HepG2 (cell line): ENCODE measurements around the gene SLC23A3. TPM values are rescaled to one million over a fixed set of nuclear protein-coding genes. Genes with fewer than 3 reads are reported as not detected.

Experiments used
- CENPT ChIP-seq: sonication (generic); formaldehyde crosslinking; IDR thresholded peaks from 2 replicates; pipeline ENCODE4 v1.8.0; 2022; ENCODE audit warnings: low read depth, mild to moderate bottlenecking, moderate library complexity, missing genetic modification reagents
- GATAD1 ChIP-seq: IDR thresholded peaks from 2 replicates; pipeline ENCODE4 v1.6.1; 2016; ENCODE audit warnings: missing genetic modification reagents, missing compliant biosample characterization
- MLX ChIP-seq: IDR thresholded peaks from 2 replicates; pipeline ENCODE4 v1.6.1; 2016
- PBX2 ChIP-seq: IDR thresholded peaks from 2 replicates; pipeline ENCODE4 v1.6.1; 2016; ENCODE audit warnings: control low read depth
- RCOR2 ChIP-seq: IDR thresholded peaks from 2 replicates; pipeline ENCODE4 v1.6.1; 2016; ENCODE audit warnings: missing biosample characterization, missing genetic modification reagents
- SP4 ChIP-seq: sonication (generic); formaldehyde crosslinking; IDR thresholded peaks from 2 replicates; pipeline ENCODE4 v1.8.1; 2023; ENCODE audit warnings: mild to moderate bottlenecking, missing genetic modification reagents
- STAG1 ChIP-seq: sonication (generic); formaldehyde crosslinking; IDR thresholded peaks from 2 replicates; pipeline ENCODE4 v1.4.0; 2020; ENCODE audit warnings: missing genetic modification reagents
- ZHX1 ChIP-seq: sonication (generic); formaldehyde crosslinking; IDR thresholded peaks from 2 replicates; pipeline ENCODE4 v1.8.1; 2022; ENCODE audit warnings: low read depth, mild to moderate bottlenecking, missing genetic modification reagents
- ZNF281 ChIP-seq: sonication (generic); formaldehyde crosslinking; IDR thresholded peaks from 2 replicates; pipeline ENCODE4 v1.4.0; 2020; ENCODE audit warnings: missing genetic modification reagents, borderline replicate concordance
- ZNF451 ChIP-seq: sonication (generic); formaldehyde crosslinking; IDR thresholded peaks from 2 replicates; pipeline ENCODE4 v1.5.0; 2020; ENCODE audit warnings: mild to moderate bottlenecking, missing genetic modification reagents
- ZNF607 ChIP-seq: sonication (generic); formaldehyde crosslinking; IDR thresholded peaks from 2 replicates; pipeline ENCODE4 v1.5.1; 2020; ENCODE audit warnings: missing genetic modification reagents, mild to moderate bottlenecking, borderline replicate concordance
- ZNF749 ChIP-seq: sonication (generic); formaldehyde crosslinking; IDR thresholded peaks from 2 replicates; pipeline ENCODE4 v1.8.0; 2022; ENCODE audit warnings: mild to moderate bottlenecking, missing genetic modification reagents, moderate library complexity, borderline replicate concordance
- polyA plus RNA-seq, 8 experiments: library from polyadenylated mRNA; depleted of rRNA in 3 of 8; stranded (reverse) in 7 of 8; unstranded in 1 of 8; fragments of >200 nt; fragmentation: Illumina TruSeq in 4 of 8; extraction: Trizol in 4 of 8; gene quantifications; 2 replicates each; pipeline versions ENCODE4 v1.2.1 to v1.2.3, GENCODE V29; 2011 to 2016; ENCODE audit warnings: low read depth in 4 of 8, missing spikeins in 1 of 8, mixed read lengths in 1 of 8; ENCODE audit not compliant: insufficient read depth in 1 of 8
- total RNA-seq, 5 experiments: library from RNA; depleted of rRNA; stranded (reverse); fragments of >200 nt; fragmentation: Illumina TruSeq; extraction: Trizol; gene quantifications; 2 replicates each; pipeline ENCODE4 v1.2.3, GENCODE V29; 2016; ENCODE audit warnings: low read depth in 1 of 5
- TF ChIP-seq, protein P1 (sequence below): sonication (generic); IDR thresholded peaks from 2 replicates; pipeline ENCODE4 v1.6.1; 2016; ENCODE audit warnings: low read depth, borderline replicate concordance
- TF ChIP-seq, protein P2 (sequence below): sonication (generic); formaldehyde crosslinking; IDR thresholded peaks from 2 replicates; pipeline ENCODE4 v1.4.0; 2020; ENCODE audit warnings: missing genetic modification reagents
- TF ChIP-seq, protein P3 (sequence below): sonication (generic); formaldehyde crosslinking; IDR thresholded peaks from 2 replicates; pipeline ENCODE4 v1.5.1; 2020; ENCODE audit warnings: missing genetic modification reagents, mild to moderate bottlenecking, borderline replicate concordance

SLC23A3 gene
- total and polyA plus RNA-seq, 2 of the 13 experiments (the other 11 are each of a cell fraction or from before 2014, with no cell fraction given): 0.38 to 0.78 TPM

DNA sequence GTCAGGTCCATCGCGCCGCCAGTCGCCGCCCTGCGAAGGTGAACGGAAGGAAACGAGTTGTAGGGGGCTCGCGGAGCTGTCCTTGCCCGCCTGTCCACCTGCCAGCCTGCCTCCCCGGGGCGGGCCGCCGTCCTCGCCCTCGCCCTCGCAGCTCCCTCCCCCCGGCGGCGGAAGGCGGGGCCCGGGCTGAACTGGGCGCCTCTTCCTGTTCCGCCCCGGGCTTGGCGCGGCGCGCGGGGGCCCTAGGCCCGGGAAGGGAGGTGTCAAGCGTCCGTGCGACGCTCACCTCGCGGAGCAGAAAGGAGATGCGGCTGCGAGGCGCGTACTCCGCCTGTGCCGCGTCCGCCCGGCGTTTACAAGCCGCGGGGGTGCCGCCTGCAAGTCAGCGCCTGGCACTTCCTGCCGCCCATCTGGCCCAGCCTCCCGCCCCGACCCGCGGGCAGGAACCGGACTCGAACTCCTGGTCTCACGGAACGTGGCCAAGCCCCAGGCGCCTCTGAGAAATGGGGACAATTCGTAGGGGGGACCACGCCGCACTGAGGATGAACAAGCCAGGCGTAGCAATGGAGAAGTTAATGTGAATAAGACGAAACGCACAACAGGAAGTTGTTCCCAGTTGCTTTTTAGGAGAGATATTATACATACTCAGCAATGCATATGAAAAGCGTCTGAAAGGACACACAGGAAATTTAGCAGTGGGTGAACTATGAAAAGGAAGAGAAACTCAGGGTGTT is 7.2 kb upstream of the SLC23A3 start, which contains the start of gene CNPPD1 (continued):
- TF ChIP-seq ZHX1 (peak; percentile 59; the same call in 1 of the 2 replicates), CENPT (CRISPR knock-in tag) (peak; percentile 94; the same call in 1 of the 2 replicates), ZNF749 (peak; percentile 96), ZNF281 (peak; percentile 74; the same call in 1 of the 2 replicates), ZNF451 (CRISPR knock-in tag) (peak; percentile 96), STAG1 (CRISPR knock-in tag) (peak; percentile 13), MLX (CRISPR knock-in tag) (peak; percentile 65), ZNF607 (CRISPR knock-in tag) (peak; percentile 98), GATAD1 (CRISPR knock-in tag) (peak; percentile 89), SP4 (CRISPR knock-in tag) (peak; percentile 99), RCOR2 (CRISPR knock-in tag) (no peak), PBX2 (CRISPR knock-in tag) (no peak)
- TF ChIP-seq, protein P1, sequence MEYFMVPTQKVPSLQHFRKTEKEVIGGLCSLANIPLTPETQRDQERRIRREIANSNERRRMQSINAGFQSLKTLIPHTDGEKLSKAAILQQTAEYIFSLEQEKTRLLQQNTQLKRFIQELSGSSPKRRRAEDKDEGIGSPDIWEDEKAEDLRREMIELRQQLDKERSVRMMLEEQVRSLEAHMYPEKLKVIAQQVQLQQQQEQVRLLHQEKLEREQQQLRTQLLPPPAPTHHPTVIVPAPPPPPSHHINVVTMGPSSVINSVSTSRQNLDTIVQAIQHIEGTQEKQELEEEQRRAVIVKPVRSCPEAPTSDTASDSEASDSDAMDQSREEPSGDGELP: peak; percentile 31; the same call in 1 of the 2 replicates
- TF ChIP-seq, protein P2, sequence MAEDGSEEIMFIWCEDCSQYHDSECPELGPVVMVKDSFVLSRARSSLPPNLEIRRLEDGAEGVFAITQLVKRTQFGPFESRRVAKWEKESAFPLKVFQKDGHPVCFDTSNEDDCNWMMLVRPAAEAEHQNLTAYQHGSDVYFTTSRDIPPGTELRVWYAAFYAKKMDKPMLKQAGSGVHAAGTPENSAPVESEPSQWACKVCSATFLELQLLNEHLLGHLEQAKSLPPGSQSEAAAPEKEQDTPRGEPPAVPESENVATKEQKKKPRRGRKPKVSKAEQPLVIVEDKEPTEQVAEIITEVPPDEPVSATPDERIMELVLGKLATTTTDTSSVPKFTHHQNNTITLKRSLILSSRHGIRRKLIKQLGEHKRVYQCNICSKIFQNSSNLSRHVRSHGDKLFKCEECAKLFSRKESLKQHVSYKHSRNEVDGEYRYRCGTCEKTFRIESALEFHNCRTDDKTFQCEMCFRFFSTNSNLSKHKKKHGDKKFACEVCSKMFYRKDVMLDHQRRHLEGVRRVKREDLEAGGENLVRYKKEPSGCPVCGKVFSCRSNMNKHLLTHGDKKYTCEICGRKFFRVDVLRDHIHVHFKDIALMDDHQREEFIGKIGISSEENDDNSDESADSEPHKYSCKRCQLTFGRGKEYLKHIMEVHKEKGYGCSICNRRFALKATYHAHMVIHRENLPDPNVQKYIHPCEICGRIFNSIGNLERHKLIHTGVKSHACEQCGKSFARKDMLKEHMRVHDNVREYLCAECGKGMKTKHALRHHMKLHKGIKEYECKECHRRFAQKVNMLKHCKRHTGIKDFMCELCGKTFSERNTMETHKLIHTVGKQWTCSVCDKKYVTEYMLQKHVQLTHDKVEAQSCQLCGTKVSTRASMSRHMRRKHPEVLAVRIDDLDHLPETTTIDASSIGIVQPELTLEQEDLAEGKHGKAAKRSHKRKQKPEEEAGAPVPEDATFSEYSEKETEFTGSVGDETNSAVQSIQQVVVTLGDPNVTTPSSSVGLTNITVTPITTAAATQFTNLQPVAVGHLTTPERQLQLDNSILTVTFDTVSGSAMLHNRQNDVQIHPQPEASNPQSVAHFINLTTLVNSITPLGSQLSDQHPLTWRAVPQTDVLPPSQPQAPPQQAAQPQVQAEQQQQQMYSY: peak; percentile 75
- TF ChIP-seq, protein P3, sequence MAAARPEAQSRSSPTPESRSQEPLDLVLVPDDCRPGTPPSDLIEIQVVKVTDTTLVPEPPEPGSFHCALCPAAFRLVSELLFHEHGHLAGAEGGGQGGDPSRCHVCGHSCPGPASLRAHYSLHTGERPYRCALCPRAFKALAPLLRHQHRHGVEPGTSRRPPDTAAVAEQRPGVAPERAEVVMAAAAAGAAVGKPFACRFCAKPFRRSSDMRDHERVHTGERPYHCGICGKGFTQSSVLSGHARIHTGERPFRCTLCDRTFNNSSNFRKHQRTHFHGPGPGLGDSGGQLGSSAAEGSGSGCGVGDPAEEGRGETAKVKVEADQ: peak; percentile 72; the same call in 1 of the 2 replicates
